K562 (cell line): ENCODE data around the gene ANAPC5.

Experiments
- HMBOX1 ChIP-seq: sonication (generic); IDR thresholded peaks from 2 replicates; pipeline ENCODE4 v1.6.1; 2016
- ILF3 ChIP-seq: fragments of 450-650 bp; IDR thresholded peaks from 2 replicates; pipeline ENCODE4 v1.6.1; 2018; ENCODE audit warnings: antibody characterized with exemption, mild to moderate bottlenecking, moderate library complexity, borderline replicate concordance
- POLR2A ChIP-seq: fragments of 450-650 bp; conservative IDR thresholded peaks from 2 replicates; pipeline ENCODE4 v1.6.1; 2016
- USF2 ChIP-seq: sonication (generic); formaldehyde crosslinking; IDR thresholded peaks from 2 replicates; pipeline ENCODE4 v1.5.0; 2020; ENCODE audit warnings: missing genetic modification reagents
- TF ChIP-seq, protein P1 (sequence below): fragments of 250-450 bp; sonication (Bioruptor Pico); IDR thresholded peaks from 2 replicates; pipeline ENCODE4 v1.8.0; 2022; ENCODE audit warnings: inconsistent platforms, mild to moderate bottlenecking, moderate library complexity, borderline replicate concordance

- TF ChIP-seq USF2 (CRISPR knock-in tag) (no peak), POLR2A (no peak), HMBOX1 (no peak), ILF3 (no peak)
- TF ChIP-seq, protein P1, sequence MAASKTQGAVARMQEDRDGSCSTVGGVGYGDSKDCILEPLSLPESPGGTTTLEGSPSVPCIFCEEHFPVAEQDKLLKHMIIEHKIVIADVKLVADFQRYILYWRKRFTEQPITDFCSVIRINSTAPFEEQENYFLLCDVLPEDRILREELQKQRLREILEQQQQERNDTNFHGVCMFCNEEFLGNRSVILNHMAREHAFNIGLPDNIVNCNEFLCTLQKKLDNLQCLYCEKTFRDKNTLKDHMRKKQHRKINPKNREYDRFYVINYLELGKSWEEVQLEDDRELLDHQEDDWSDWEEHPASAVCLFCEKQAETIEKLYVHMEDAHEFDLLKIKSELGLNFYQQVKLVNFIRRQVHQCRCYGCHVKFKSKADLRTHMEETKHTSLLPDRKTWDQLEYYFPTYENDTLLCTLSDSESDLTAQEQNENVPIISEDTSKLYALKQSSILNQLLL (CRISPR knock-in tag): no peak
Observed at GRCh38 chr12:121285856-121286255, 66.4 kb downstream of the ANAPC5 start.
